NCI-H1436 treated with DMSO at 0.1 percent for 48 hours (cell line): ENCODE data around the gene MARCHF10.

Source experiments
- DNase-seq: peaks from one replicate; lab custom pipeline; 2025; lab: John Stamatoyannopoulos, UW

Gene MARCHF10

GRCh38 chr17:62658136-62658920 lies 149.8 kb downstream of the MARCHF10 start:
- no peak for DNase-seq

- DNase-seq = no peak
Observed at GRCh38 chr17:62657690-62658089, 150.4 kb downstream of the MARCHF10 start.

DNA sequence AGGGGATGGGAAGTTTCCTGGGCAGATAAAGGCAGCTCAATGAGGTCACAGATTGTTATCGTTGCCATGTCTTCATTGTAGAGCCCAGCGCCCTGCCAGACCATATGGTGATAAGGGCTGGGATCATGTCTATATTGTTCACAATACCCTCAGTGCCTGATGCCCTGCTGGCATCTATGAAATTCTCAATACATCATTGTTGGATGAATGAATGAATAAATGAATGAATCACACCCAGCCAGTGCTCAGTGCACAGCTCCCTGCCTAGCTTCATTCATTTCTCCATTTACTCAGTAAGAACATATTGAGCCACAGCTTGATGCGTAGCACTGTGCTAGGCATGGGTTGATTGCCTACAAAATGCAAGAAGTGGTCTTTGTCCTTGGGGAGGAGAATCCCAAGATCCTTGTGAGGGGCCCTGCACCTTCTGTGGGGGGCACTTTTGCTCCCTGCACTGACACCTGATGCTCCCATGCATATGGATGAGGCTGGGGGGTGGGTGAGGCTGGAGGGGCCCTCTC lies 150.9 kb downstream of the MARCHF10 start:
- no peak for DNase-seq

- DNase-seq = no peak
Observed at GRCh38 chr17:62656446-62656845, 151.7 kb downstream of the MARCHF10 start.

- no peak for DNase-seq
Observed at GRCh38 chr17:62655656-62656055, 152.5 kb downstream of the MARCHF10 start.

DNA sequence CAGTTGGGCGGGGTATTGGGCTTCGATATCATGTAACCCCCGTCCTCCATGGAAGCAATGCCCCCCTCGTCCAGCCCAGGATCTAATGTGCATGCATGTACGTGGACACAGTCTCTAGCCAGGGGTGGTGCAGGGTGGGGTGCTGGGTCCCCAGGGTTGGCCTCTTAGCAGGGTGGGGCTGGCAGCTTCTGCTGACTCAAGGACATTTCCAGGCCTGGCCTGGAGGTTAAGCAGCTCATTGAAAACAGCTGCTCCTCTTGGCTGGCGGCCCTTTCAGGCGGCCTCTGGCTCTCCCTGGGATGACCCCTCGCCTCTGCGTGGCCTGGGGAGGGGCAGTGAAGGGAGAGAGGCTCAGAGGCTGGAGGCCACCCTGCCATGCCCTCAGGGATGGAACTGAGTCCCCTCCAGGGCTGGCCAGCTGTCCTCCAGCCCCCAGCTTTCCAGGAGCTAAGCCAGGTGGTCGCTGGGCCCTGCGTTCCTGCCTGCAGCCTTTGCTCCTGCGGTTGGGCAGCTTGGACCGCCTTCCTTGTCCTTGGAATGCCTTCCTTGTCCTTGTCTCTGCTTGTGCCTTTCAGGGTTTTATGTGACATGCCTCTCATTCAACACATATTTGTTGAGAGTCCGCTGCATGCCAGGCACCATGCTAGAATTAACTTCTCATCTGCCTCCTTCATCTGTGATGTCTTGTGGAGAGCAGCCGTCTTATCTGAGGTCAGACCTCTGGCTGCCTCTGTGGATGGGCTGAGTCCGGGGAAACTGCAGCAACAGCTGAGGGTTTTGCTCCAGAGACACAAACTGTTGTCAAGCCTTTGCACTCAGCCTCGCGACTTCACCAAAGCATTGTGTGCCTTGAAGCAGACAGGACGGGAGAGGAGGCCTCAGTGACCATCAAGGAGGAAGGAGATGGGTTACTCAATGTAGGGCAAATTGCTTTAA lies 154.0 kb downstream of the MARCHF10 start:
- no peak for DNase-seq

GRCh38 chr17:62653002-62653825 lies 154.9 kb downstream of the MARCHF10 start:
- peak; percentile 59 for DNase-seq

DNA sequence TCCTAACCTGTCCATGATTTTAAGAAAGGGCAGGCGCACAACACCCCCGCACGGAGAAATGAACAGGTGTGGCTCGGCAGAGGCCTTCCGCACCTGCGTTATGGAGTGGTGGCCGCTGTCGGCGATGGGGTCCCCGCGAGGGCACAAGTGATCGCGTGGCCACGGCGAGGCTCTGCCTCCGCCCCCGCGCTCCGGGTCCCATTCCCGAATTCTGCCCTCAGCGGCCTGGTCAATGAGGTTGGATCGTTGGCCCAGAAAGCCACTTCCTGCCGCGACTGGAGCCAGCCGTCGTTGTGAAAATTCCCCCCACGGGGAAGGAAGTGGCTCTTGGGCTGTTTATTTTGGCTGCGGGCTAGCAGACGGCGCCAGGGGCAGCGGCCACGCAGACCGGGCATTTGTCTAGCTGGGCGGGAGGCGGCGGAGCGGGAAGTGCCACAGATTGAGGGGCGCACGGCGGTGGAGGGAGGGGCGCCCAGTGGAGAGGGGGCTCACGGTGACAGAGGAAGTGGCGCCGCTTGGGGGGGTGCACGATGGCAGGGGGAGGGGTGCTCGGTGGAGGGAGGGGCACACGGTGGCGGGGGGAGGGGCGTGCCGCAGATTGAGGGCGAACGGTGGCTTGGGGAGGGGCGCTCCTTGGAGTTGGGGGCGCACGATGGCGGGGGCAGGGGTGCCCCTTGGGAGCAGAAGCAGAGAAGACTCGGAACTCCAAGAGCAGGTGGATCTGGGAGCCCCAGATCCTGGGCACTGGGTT lies 155.7 kb downstream of the MARCHF10 start:
- DNase-seq = no peak
